IMR-90 (cell line): Measurements from ENCODE around the gene CMSS1. TPM values are rescaled to one million over a fixed set of nuclear protein-coding genes. Genes with fewer than 3 reads are reported as not detected.

ENCODE experiments used
- ATAC-seq: fragments of 200-7000 bp; cut with Tn5 transposase; 2 replicates; pipeline ENCODE4 v1.9.1; 2020; ENCODE audit warnings: low read depth, mild to moderate bottlenecking, moderate library complexity
- BruUV-seq: library from RNA; stranded (reverse); fragments of 400-500 nt; replicated peaks from 2 replicates; lab custom pipeline; 2021; lab: Mats Ljungman, UMichigan
- CTCF ChIA-PET: fragments of 300-600 bp; formaldehyde crosslinking; extraction: SDS; loops from one replicate; lab custom pipeline; 2021; ENCODE audit warnings: antibody characterized with exemption; lab: Yijun Ruan, JAX
- POLR2A ChIA-PET: fragments of 300-600 bp; sonication (Branson Sonifier 250); formaldehyde crosslinking; loops from one replicate; lab custom pipeline; 2022; ENCODE audit warnings: antibody characterized with exemption; ENCODE audit not compliant: unreplicated experiment; lab: Charles Lee
- DNase-seq: peaks from one replicate; pipeline ENCODE4 v3.0.0; 2013
- H2AFZ ChIP-seq: replicated peaks from 2 replicates; pipeline ENCODE3; 2013; ENCODE audit warnings: low read length, mild to moderate bottlenecking; ENCODE audit not compliant: poor library complexity
- H2AK5ac ChIP-seq: 2 replicates; pipeline ENCODE4 v1.6.1; 2013; ENCODE audit warnings: low read depth, low read length, inconsistent platforms
- H2AK9ac ChIP-seq: replicated peaks from 2 replicates; pipeline ENCODE3; 2013; ENCODE audit warnings: mild to moderate bottlenecking, low read depth, low read length, moderate library complexity; ENCODE audit not compliant: poor library complexity
- H2BK120ac ChIP-seq: 2 replicates; pipeline ENCODE4 v1.6.1; 2013; ENCODE audit warnings: low read depth, low read length, inconsistent platforms
- H2BK15ac ChIP-seq: 3 replicates; pipeline ENCODE4 v1.6.1; 2013; ENCODE audit warnings: low read depth, low read length, inconsistent platforms
- H2BK20ac ChIP-seq: 2 replicates; pipeline ENCODE4 v1.6.1; 2013; ENCODE audit warnings: low read depth, mild to moderate bottlenecking, inconsistent platforms, low read length, moderate library complexity
- H2BK5ac ChIP-seq: 2 replicates; pipeline ENCODE4 v1.6.1; 2013; ENCODE audit warnings: mild to moderate bottlenecking, low read depth, low read length, inconsistent platforms; ENCODE audit not compliant: poor library complexity, severe bottlenecking
- H3K14ac ChIP-seq: replicated peaks from 2 replicates; pipeline ENCODE4 v1.6.1; 2013; ENCODE audit warnings: low read depth, low read length, inconsistent platforms
- H3K18ac ChIP-seq: 2 replicates; pipeline ENCODE4 v1.6.1; 2013; ENCODE audit warnings: low read depth, low read length, control low read depth
- H3K23ac ChIP-seq: 2 replicates; pipeline ENCODE4 v1.6.1; 2013; ENCODE audit warnings: low read depth, low read length, inconsistent platforms
- H3K27ac ChIP-seq: 2 replicates; pipeline ENCODE4 v1.5.1; 2013; ENCODE audit warnings: mild to moderate bottlenecking, control low read depth, low read length; ENCODE audit not compliant: insufficient read depth
- H3K27me3 ChIP-seq: 2 replicates; pipeline ENCODE4 v1.6.1; 2013; ENCODE audit warnings: low read length; ENCODE audit not compliant: control insufficient read depth, insufficient read depth
- H3K36me3 ChIP-seq: 2 replicates; pipeline ENCODE4 v1.6.1; 2013; ENCODE audit warnings: low read length, mixed read lengths; ENCODE audit not compliant: control insufficient read depth, insufficient read depth
- H3K4ac ChIP-seq: 2 replicates; pipeline ENCODE4 v1.6.1; 2013; ENCODE audit warnings: low read depth, low read length, inconsistent platforms
- H3K4me1 ChIP-seq: 2 replicates; pipeline ENCODE4 v1.6.1; 2013; ENCODE audit warnings: low read length, mixed read lengths; ENCODE audit not compliant: control insufficient read depth, insufficient read depth
- H3K4me2 ChIP-seq: 2 replicates; pipeline ENCODE4 v1.6.1; 2013; ENCODE audit warnings: low read depth, mild to moderate bottlenecking, control low read depth, low read length, moderate library complexity
- H3K4me3 ChIP-seq: 2 replicates; pipeline ENCODE4 v1.5.1; 2013; ENCODE audit warnings: low read depth, mild to moderate bottlenecking, control low read depth, low read length, moderate library complexity; ENCODE audit not compliant: insufficient read depth
- H3K56ac ChIP-seq: 2 replicates; pipeline ENCODE4 v1.6.1; 2013; ENCODE audit warnings: low read length, inconsistent platforms; ENCODE audit not compliant: insufficient read depth; ENCODE audit errors: extremely low read depth
- H3K79me1 ChIP-seq, 2 experiments: 2 replicates each; pipeline ENCODE4 v1.6.1; 2013; ENCODE audit warnings: low read length in 2 of 2, inconsistent platforms in 1 of 2, low read depth in 1 of 2
- H3K9ac ChIP-seq: 2 replicates; pipeline ENCODE4 v1.6.1; 2013; ENCODE audit warnings: low read depth, low read length, control low read depth
- H3K9me1 ChIP-seq: 2 replicates; pipeline ENCODE4 v1.6.1; 2013; ENCODE audit warnings: low read length, inconsistent platforms; ENCODE audit not compliant: insufficient read depth
- H3K9me3 ChIP-seq: 2 replicates; pipeline ENCODE4 v1.6.1; 2013; ENCODE audit warnings: low read length; ENCODE audit not compliant: control insufficient read depth, insufficient read depth
- H4K20me1 ChIP-seq: 2 replicates; pipeline ENCODE4 v1.6.1; 2013; ENCODE audit warnings: low read length, inconsistent platforms; ENCODE audit not compliant: insufficient read depth
- H4K5ac ChIP-seq: 2 replicates; pipeline ENCODE4 v1.6.1; 2013; ENCODE audit warnings: mild to moderate bottlenecking, low read depth, low read length, control low read depth
- H4K8ac ChIP-seq, 2 experiments: 2 replicates each; pipeline ENCODE4 v1.6.1; 2013; ENCODE audit warnings: low read depth in 2 of 2, low read length in 2 of 2, control low read depth in 1 of 2, inconsistent platforms in 1 of 2
- H4K91ac ChIP-seq: 2 replicates; pipeline ENCODE4 v1.6.1; 2013; ENCODE audit warnings: low read depth, low read length, inconsistent platforms; ENCODE audit not compliant: insufficient read depth
- BHLHE40 ChIP-seq: fragments of 150-350 bp; IDR thresholded peaks from 2 replicates; pipeline ENCODE4 v1.6.1; 2016; ENCODE audit warnings: mild to moderate bottlenecking, low read depth, low read length
- CEBPB ChIP-seq: IDR thresholded peaks from 2 replicates; pipeline ENCODE4 v1.6.1; 2012; ENCODE audit warnings: low read depth, low read length, improper control_type of control experiment
- CHD1 ChIP-seq: IDR thresholded peaks from 2 replicates; pipeline ENCODE4 v1.6.1; 2012; ENCODE audit warnings: low read depth, low read length, improper control_type of control experiment
- ELK1 ChIP-seq: fragments of 150-350 bp; IDR thresholded peaks from 2 replicates; pipeline ENCODE4 v1.6.1; 2016; ENCODE audit warnings: low read depth, mild to moderate bottlenecking, low read length, moderate library complexity, borderline replicate concordance
- FOS ChIP-seq: fragments of 150-350 bp; IDR thresholded peaks from 2 replicates; pipeline ENCODE4 v1.6.1; 2016; ENCODE audit warnings: low read depth, low read length
- MAFK ChIP-seq: IDR thresholded peaks from 2 replicates; pipeline ENCODE4 v1.6.1; 2012; ENCODE audit warnings: low read depth, low read length, improper control_type of control experiment
- MAZ ChIP-seq: IDR thresholded peaks from 2 replicates; pipeline ENCODE4 v1.6.1; 2012; ENCODE audit warnings: low read depth, mild to moderate bottlenecking, low read length, improper control_type of control experiment, moderate library complexity, borderline replicate concordance
- MXI1 ChIP-seq: IDR thresholded peaks from 2 replicates; pipeline ENCODE4 v1.6.1; 2012; ENCODE audit warnings: low read depth, mild to moderate bottlenecking, low read length, moderate library complexity, borderline replicate concordance
- NFE2L2 ChIP-seq: fragments of 150-350 bp; IDR thresholded peaks from 2 replicates; pipeline ENCODE4 v1.6.1; 2016; ENCODE audit warnings: low read depth, mild to moderate bottlenecking, low read length
- POLR2A ChIP-seq: IDR thresholded peaks from 2 replicates; pipeline ENCODE4 v1.6.1; 2012; ENCODE audit warnings: mild to moderate bottlenecking, low read depth, low read length
- RAD21 ChIP-seq: IDR thresholded peaks from 2 replicates; pipeline ENCODE4 v1.6.1; 2012; ENCODE audit warnings: low read length, improper control_type of control experiment
- RCOR1 ChIP-seq: IDR thresholded peaks from 2 replicates; pipeline ENCODE4 v1.6.1; 2012; ENCODE audit warnings: mild to moderate bottlenecking, low read length, improper control_type of control experiment; ENCODE audit not compliant: insufficient replicate concordance
- RFX5 ChIP-seq: IDR thresholded peaks from 2 replicates; pipeline ENCODE4 v1.8.0; 2012; ENCODE audit warnings: low read depth, mild to moderate bottlenecking, low read length, moderate library complexity
- SMC3 ChIP-seq: fragments of 150-350 bp; IDR thresholded peaks from 2 replicates; pipeline ENCODE4 v1.6.1; 2016; ENCODE audit warnings: low read depth, mild to moderate bottlenecking, antibody characterized with exemption, low read length, moderate library complexity
- USF2 ChIP-seq: fragments of 150-350 bp; IDR thresholded peaks from 2 replicates; pipeline ENCODE4 v1.6.1; 2017; ENCODE audit warnings: mild to moderate bottlenecking, antibody characterized with exemption, low read length, low read depth
- dilution Hi-C: fragments of 300-500 bp; cut with HindIII; formaldehyde crosslinking; loops from one replicate; pipeline ENCODE4 v1.14.3; 2018; ENCODE audit warnings: low sequenced_read_pairs; ENCODE audit not compliant: unreplicated experiment
- in situ Hi-C: fragments of 300-500 bp; cut with MboI; formaldehyde crosslinking; loops from 3 replicates; pipeline ENCODE4 v1.14.3; 2019; ENCODE audit warnings: low sequenced_read_pairs, inconsistent platforms, mixed read lengths
- intact Hi-C: fragments of 100-400 bp; cut with micrococcal nuclease; formaldehyde crosslinking; loops from 2 replicates; pipeline ENCODE4 v1.10.0; 2022
- polyA plus RNA-seq, 3 experiments: library from polyadenylated mRNA; depleted of rRNA; stranded (reverse); fragments of >200 nt; gene quantifications; 2 replicates each; pipeline ENCODE4 v1.2.3, GENCODE V29; 2012; ENCODE audit warnings: low replicate concordance in 1 of 3
- total RNA-seq: library from RNA; depleted of rRNA; stranded (reverse); fragments of >200 nt; gene quantifications from 2 replicates; pipeline ENCODE4 v1.2.3, GENCODE V29; 2012
- TF ChIP-seq, protein P1 (sequence below): conservative IDR thresholded peaks from 2 replicates; pipeline ENCODE4 v1.5.1; 2012; ENCODE audit warnings: mild to moderate bottlenecking, low read depth, low read length, improper control_type of control experiment

Gene CMSS1
- total and polyA plus RNA-seq, 2 of the 4 experiments (the other 2 are of a cell fraction): 12.5 to 13.6 TPM

DNA sequence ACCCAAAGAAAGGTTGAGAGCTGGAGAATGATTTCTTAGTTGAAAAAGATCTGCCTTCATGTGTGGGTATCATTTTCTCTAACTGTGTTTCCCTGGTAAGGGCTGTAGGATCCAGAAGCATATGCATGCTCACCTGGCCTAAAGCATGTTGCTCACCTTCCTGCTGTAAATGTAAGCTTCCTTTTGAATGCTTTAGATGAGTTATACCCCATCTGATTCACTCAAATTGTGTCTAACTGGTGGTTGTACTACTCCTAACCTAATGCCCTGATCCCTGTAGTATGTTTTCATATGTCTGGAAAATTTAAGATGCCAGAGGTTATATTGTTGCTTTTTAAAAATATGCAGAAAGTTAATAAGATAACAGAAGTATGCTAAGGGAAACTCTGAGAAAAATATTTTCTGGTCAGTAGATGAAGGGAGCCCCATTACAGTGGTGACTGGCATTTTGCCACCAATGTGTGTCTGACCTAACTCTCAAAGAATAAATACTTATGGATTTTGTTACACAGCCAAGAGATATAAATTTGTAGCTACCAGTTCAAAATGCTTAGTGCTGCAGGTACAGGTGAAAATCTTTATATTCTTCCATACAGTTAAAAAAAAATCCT, 289.0 kb downstream of the CMSS1 start:
- Histone ChIP-seq H2BK120ac (peak overlapping the region; percentile 89), H3K14ac (0 out of 2 replicates have a peak overlapping the region, but pooled peaks have one; percentile 60), H3K18ac (peak overlapping the region; percentile 95), H2AFZ (no peak overlapping the region), H3K4ac (peak overlapping the region; percentile 64), H3K79me1 (no peaks in the 10 kb centered on the region), H3K4me1 (peaks cover 22% of the 10 kb centered on the region), H3K27ac (no peak overlapping the region), H2BK15ac (peak overlapping the region; percentile 9; the same call in 1 of the 3 replicates), H3K4me3 (no peak overlapping the region), H3K9me3 (no peaks in the 10 kb centered on the region), H3K4me2 (no peak overlapping the region), H3K23ac (peak overlapping the region; percentile 4; the same call in 1 of the 2 replicates), H2BK5ac (peak overlapping the region; percentile 11), H4K20me1 (peaks cover 3% of the 10 kb centered on the region; the same call in 1 of the 2 replicates), H4K8ac (peak overlapping the region; percentile 0 to 76; a peak in 3 of 4 replicates), H3K36me3 (no peaks in the 10 kb centered on the region), H3K9me1 (peaks cover 9% of the 10 kb centered on the region), H2AK9ac (peak overlapping the region; percentile 31), H2AK5ac (peak overlapping the region; percentile 42; the same call in 1 of the 2 replicates), H3K56ac (no peak overlapping the region), H3K27me3 (no peaks in the 10 kb centered on the region), H4K91ac (peak overlapping the region; percentile 66; the same call in 1 of the 2 replicates), H3K9ac (no peak overlapping the region), H4K5ac (peak overlapping the region; percentile 5), H2BK20ac (peak overlapping the region; percentile 73)
- POLR2A ChIA-PET: interaction anchor here (0.6 kb wide), 1 partner anchor 94 kb away, joined by 5 read pairs; no protein-coding TSS in a partner anchor
- in situ Hi-C loops (no loop called here), intact Hi-C loops (no loop called here), dilution Hi-C loops (no loop called here)
- BruUV-seq: no TSS peak
- TF ChIP-seq SMC3 (no peak), RFX5 (no peak), RCOR1 (no peak), RAD21 (no peak), FOS (no peak), CHD1 (no peak), ELK1 (no peak), POLR2A (no peak), MAZ (no peak), USF2 (no peak), MAFK (no peak), NFE2L2 (no peak), CEBPB (no peak), BHLHE40 (no peak), MXI1 (no peak)
- TF ChIP-seq, protein P1, sequence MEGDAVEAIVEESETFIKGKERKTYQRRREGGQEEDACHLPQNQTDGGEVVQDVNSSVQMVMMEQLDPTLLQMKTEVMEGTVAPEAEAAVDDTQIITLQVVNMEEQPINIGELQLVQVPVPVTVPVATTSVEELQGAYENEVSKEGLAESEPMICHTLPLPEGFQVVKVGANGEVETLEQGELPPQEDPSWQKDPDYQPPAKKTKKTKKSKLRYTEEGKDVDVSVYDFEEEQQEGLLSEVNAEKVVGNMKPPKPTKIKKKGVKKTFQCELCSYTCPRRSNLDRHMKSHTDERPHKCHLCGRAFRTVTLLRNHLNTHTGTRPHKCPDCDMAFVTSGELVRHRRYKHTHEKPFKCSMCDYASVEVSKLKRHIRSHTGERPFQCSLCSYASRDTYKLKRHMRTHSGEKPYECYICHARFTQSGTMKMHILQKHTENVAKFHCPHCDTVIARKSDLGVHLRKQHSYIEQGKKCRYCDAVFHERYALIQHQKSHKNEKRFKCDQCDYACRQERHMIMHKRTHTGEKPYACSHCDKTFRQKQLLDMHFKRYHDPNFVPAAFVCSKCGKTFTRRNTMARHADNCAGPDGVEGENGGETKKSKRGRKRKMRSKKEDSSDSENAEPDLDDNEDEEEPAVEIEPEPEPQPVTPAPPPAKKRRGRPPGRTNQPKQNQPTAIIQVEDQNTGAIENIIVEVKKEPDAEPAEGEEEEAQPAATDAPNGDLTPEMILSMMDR: no peak
- CTCF ChIA-PET: no interaction called here
- ATAC-seq (no peak), DNase-seq (peak; percentile 57)
